ENCODE results near the gene EPAS1. TPM values are rescaled to one million over a fixed set of nuclear protein-coding genes. Genes with fewer than 3 reads are reported as not detected.
A peak's percentile ranks its signal among the peaks of the same experiment; 100 is the strongest.

Gene EPAS1
- total RNA-seq, 1 donor from 2014 or later, result 5.1 TPM

DNA sequence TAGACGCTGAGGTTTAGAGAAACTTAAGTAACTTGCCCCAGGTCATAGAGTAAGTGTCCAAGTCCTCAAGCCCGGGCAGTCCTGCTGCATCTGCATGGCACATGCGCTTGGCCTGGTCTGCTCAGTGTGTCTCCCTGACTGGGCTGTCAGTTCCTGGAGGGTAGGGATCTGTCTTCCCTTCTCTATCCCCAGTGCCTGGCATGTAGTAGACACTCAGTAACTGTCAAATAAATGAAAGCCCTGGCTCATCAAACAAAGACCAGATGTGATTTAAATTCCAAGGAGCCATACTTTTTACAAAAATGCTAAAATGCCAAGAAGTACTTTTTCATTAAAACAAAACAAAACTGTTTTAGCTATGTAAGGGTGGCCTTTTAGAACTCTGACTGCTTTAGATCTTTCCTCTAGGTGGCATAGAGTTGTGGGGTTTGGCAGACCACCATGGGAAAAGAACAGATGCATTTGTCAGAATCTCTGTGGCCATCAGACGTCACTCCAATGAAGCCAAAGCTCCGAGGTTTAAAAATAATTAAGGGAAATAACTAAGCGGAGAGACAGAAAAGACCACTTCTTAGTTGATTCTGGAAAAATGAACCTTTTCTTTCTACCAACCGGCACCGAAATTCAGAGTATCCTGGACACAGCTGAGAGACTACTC is 34.0 kb downstream of the EPAS1 start:
- Mint-ChIP-seq H3K4me3 (ENCODE audit: low read depth) (no peak overlapping the region), H3K4me1 (ENCODE audit: low read depth) (peaks cover 33% of the 10 kb centered on the region), H3K36me3 (ENCODE audit: insufficient read depth) (no peaks in the 10 kb centered on the region), H3K27ac (peak overlapping the region; percentile 73), H3K27me3 (peaks cover 35% of the 10 kb centered on the region), H3K9me3 (ENCODE audit: low read depth) (no peaks in the 10 kb centered on the region)
- TF ChIP-seq, protein P1, sequence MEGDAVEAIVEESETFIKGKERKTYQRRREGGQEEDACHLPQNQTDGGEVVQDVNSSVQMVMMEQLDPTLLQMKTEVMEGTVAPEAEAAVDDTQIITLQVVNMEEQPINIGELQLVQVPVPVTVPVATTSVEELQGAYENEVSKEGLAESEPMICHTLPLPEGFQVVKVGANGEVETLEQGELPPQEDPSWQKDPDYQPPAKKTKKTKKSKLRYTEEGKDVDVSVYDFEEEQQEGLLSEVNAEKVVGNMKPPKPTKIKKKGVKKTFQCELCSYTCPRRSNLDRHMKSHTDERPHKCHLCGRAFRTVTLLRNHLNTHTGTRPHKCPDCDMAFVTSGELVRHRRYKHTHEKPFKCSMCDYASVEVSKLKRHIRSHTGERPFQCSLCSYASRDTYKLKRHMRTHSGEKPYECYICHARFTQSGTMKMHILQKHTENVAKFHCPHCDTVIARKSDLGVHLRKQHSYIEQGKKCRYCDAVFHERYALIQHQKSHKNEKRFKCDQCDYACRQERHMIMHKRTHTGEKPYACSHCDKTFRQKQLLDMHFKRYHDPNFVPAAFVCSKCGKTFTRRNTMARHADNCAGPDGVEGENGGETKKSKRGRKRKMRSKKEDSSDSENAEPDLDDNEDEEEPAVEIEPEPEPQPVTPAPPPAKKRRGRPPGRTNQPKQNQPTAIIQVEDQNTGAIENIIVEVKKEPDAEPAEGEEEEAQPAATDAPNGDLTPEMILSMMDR (IDR thresholded peaks at IDR 0.05; ENCODE audit: unreplicated experiment), result no peak
- DNase-seq (ENCODE audit: low spot score, unreplicated experiment), result no peak

GRCh38 chr2:46332686-46333281 is 35.6 kb downstream of the EPAS1 start:
- H3K4me3 Mint-ChIP-seq (ENCODE audit: low read depth), result no peak overlapping the region
- TF ChIP-seq, protein P1 (IDR thresholded peaks at IDR 0.05; ENCODE audit: unreplicated experiment), result no peak
- no peak overlapping the region for H3K27ac Mint-ChIP-seq
- H3K4me1 Mint-ChIP-seq (ENCODE audit: low read depth), result peaks cover 38% of the 10 kb centered on the region
- H3K27me3 Mint-ChIP-seq, result peaks cover 45% of the 10 kb centered on the region
- no peaks in the 10 kb centered on the region for H3K36me3 Mint-ChIP-seq (ENCODE audit: insufficient read depth)
- H3K9me3 Mint-ChIP-seq (ENCODE audit: low read depth), result no peaks in the 10 kb centered on the region
- DNase-seq (ENCODE audit: low spot score, unreplicated experiment), result no peak

DNA sequence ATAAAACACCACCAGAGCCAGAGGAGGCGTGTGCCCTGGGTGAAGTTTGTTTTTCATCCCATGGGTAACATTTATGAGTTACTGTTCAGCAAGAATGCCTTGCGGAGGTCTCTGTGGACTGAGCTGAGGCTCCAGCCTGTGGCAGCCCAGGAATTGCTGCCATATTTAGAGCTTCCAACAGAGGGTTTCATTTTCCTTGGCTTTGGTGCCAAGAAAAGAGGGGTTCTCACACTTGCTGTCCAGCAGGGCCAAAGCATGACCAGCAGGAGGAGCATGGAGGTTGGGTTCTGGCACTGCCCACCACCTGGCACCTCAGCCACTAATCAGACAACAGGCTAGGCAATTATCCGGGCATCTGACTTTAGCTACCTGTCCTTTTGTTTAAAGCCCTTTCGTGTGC is 36.7 kb downstream of the EPAS1 start:
- TF ChIP-seq, protein P1 (IDR thresholded peaks at IDR 0.05; ENCODE audit: unreplicated experiment), result no peak
- no peaks in the 10 kb centered on the region for H3K9me3 Mint-ChIP-seq (ENCODE audit: low read depth)
- H3K27me3 Mint-ChIP-seq, result peaks cover 49% of the 10 kb centered on the region
- no peaks in the 10 kb centered on the region for H3K36me3 Mint-ChIP-seq (ENCODE audit: insufficient read depth)
- H3K4me1 Mint-ChIP-seq (ENCODE audit: low read depth), result peaks cover 38% of the 10 kb centered on the region
- DNase-seq (ENCODE audit: low spot score, unreplicated experiment), result no peak
- no peak overlapping the region for H3K27ac Mint-ChIP-seq
- H3K4me3 Mint-ChIP-seq (ENCODE audit: low read depth), result no peak overlapping the region

- peaks cover 38% of the 10 kb centered on the region for H3K4me1 Mint-ChIP-seq (ENCODE audit: low read depth)
- DNase-seq (ENCODE audit: low spot score, unreplicated experiment), result no peak
- no peak overlapping the region for H3K27ac Mint-ChIP-seq
- H3K27me3 Mint-ChIP-seq, result peaks cover 47% of the 10 kb centered on the region
- TF ChIP-seq, protein P1 (IDR thresholded peaks at IDR 0.05; ENCODE audit: unreplicated experiment), result no peak
- no peaks in the 10 kb centered on the region for H3K9me3 Mint-ChIP-seq (ENCODE audit: low read depth)
- H3K36me3 Mint-ChIP-seq (ENCODE audit: insufficient read depth), result no peaks in the 10 kb centered on the region
- H3K4me3 Mint-ChIP-seq (ENCODE audit: low read depth), result no peak overlapping the region
Measured at GRCh38 chr2:46334389-46335271, 37.4 kb downstream of the EPAS1 start.
